ENCODE results near the gene RPL22L1.

DNA sequence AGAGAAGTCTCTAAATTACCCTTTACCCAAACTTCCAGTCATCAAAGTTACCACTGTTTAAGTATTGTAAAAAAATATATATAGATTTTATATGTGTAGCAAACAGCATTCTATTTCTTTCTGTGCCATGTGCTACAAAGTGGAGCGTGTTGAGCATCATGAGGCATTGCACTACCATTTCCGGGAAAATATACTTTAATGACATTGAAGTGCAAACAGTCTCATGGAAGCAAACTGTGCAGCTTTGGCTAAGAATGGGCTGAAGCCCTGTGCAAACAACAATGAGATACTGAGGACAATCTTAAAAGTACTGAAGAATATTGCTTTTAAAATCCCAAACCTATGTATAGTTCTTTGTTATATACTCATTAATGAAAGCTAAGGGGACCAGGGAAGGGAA is 6.5 kb upstream of the RPL22L1 start:
- no peak for TF ChIP-seq EZH2phosphoT487 (IDR thresholded peaks at IDR 0.05; ENCODE audit: low read depth, severe bottlenecking, unreplicated experiment)
- TF ChIP-seq EZH2 (IDR thresholded peaks at IDR 0.05; ENCODE audit: borderline replicate concordance) = no peak
- no peak for TF ChIP-seq CTCF (IDR thresholded peaks at IDR 0.05; ENCODE audit: poor library complexity)
